H9 (cell line): ENCODE measurements around the gene C1orf141. TPM values are rescaled to one million over a fixed set of nuclear protein-coding genes. Genes with fewer than 3 reads are reported as not detected.

Source experiments
- DNase-seq: peaks from one replicate; pipeline ENCODE4 v3.0.0-alpha.2; 2017
- H2AFZ ChIP-seq: one replicate; pipeline ENCODE4 v1.6.1; 2013; ENCODE audit warnings: mild to moderate bottlenecking, low read length, control low read depth, moderate library complexity
- H2AK5ac ChIP-seq: 2 replicates; pipeline ENCODE4 v1.6.1; 2013; ENCODE audit warnings: low read length, control low read depth, mixed read lengths; ENCODE audit not compliant: insufficient read length
- H2BK120ac ChIP-seq: one replicate; pipeline ENCODE4 v1.6.1; 2013; ENCODE audit warnings: low read depth, mild to moderate bottlenecking, low read length, control low read depth, inconsistent platforms; ENCODE audit not compliant: poor library complexity, severe bottlenecking
- H2BK12ac ChIP-seq: 2 replicates; pipeline ENCODE4 v1.6.1; 2013; ENCODE audit warnings: low read length, control low read depth, mixed read lengths, low read depth; ENCODE audit not compliant: insufficient read length
- H2BK15ac ChIP-seq: 2 replicates; pipeline ENCODE4 v1.6.1; 2013; ENCODE audit warnings: low read depth, low read length, control low read depth
- H2BK20ac ChIP-seq: one replicate; pipeline ENCODE4 v1.6.1; 2013; ENCODE audit warnings: low read depth, mild to moderate bottlenecking, low read length, control low read depth, inconsistent platforms; ENCODE audit not compliant: poor library complexity, severe bottlenecking
- H2BK5ac ChIP-seq: 2 replicates; pipeline ENCODE4 v1.6.1; 2013; ENCODE audit warnings: low read length, control low read depth, mixed read lengths; ENCODE audit not compliant: insufficient read length
- H3K14ac ChIP-seq: 2 replicates; pipeline ENCODE4 v1.6.1; 2013; ENCODE audit warnings: low read length, control low read depth; ENCODE audit not compliant: insufficient read depth
- H3K18ac ChIP-seq: 2 replicates; pipeline ENCODE4 v1.6.1; 2013; ENCODE audit warnings: low read depth, mild to moderate bottlenecking, mixed read lengths, low read length, control low read depth; ENCODE audit not compliant: insufficient read length
- H3K23ac ChIP-seq: 2 replicates; pipeline ENCODE4 v1.6.1; 2013; ENCODE audit warnings: low read length, control low read depth, mixed read lengths, low read depth; ENCODE audit not compliant: insufficient read length
- H3K23me2 ChIP-seq: 2 replicates; pipeline ENCODE4 v1.6.1; 2013; ENCODE audit warnings: low read depth, mild to moderate bottlenecking, mixed read lengths, low read length, control low read depth; ENCODE audit not compliant: insufficient read length, poor library complexity, severe bottlenecking
- H3K27ac ChIP-seq: 2 replicates; pipeline ENCODE4 v1.5.1; 2013; ENCODE audit warnings: low read length, control low read depth, mixed read lengths, low read depth; ENCODE audit not compliant: insufficient read length
- H3K27me3 ChIP-seq: 2 replicates; pipeline ENCODE4 v1.6.1; 2013; ENCODE audit warnings: low read length, control low read depth, inconsistent platforms; ENCODE audit not compliant: insufficient read depth
- H3K4ac ChIP-seq: 2 replicates; pipeline ENCODE4 v1.6.1; 2013; ENCODE audit warnings: low read depth, mild to moderate bottlenecking, control low read depth, inconsistent platforms, low read length, moderate library complexity
- H3K4me1 ChIP-seq: 2 replicates; pipeline ENCODE4 v1.6.1; 2013; ENCODE audit warnings: low read length, control low read depth, inconsistent platforms; ENCODE audit not compliant: insufficient read depth
- H3K4me2 ChIP-seq: 2 replicates; pipeline ENCODE4 v1.6.1; 2013; ENCODE audit warnings: low read length, control low read depth, mixed read lengths; ENCODE audit not compliant: insufficient read length, insufficient read depth
- H3K56ac ChIP-seq: 2 replicates; pipeline ENCODE4 v1.6.1; 2013; ENCODE audit warnings: low read depth, mild to moderate bottlenecking, mixed read lengths, low read length, control low read depth; ENCODE audit not compliant: insufficient read length
- H3K79me1 ChIP-seq: 2 replicates; pipeline ENCODE4 v1.6.1; 2013; ENCODE audit warnings: low read depth, mild to moderate bottlenecking, moderate library complexity, low read length, control low read depth, inconsistent platforms; ENCODE audit not compliant: insufficient read depth, poor library complexity, severe bottlenecking
- H3K79me2 ChIP-seq: 2 replicates; pipeline ENCODE4 v1.6.1; 2013; ENCODE audit warnings: low read length, control low read depth, inconsistent platforms; ENCODE audit not compliant: insufficient read depth
- H3K9ac ChIP-seq: 2 replicates; pipeline ENCODE4 v1.6.1; 2013; ENCODE audit warnings: low read length, control low read depth, mixed read lengths; ENCODE audit not compliant: insufficient read length; ENCODE audit errors: extremely low read depth
- H3K9me3 ChIP-seq: one replicate; pipeline ENCODE4 v1.6.1; 2013; ENCODE audit warnings: low read depth, low read length, inconsistent platforms; ENCODE audit not compliant: control insufficient read depth
- H3T11ph ChIP-seq: one replicate; pipeline ENCODE4 v1.6.1; 2013; ENCODE audit warnings: mild to moderate bottlenecking, low read length, control low read depth, inconsistent platforms
- H4K20me1 ChIP-seq: one replicate; pipeline ENCODE4 v1.6.1; 2013; ENCODE audit not compliant: control insufficient read depth, insufficient read length, insufficient read depth
- H4K5ac ChIP-seq: 2 replicates; pipeline ENCODE4 v1.6.1; 2013; ENCODE audit warnings: low read depth, mild to moderate bottlenecking, mixed read lengths, low read length, control low read depth; ENCODE audit not compliant: insufficient read length
- H4K8ac ChIP-seq: replicated peaks from 2 replicates; pipeline ENCODE4 v1.6.1; 2013; ENCODE audit warnings: low read length, control low read depth, mixed read lengths, low read depth; ENCODE audit not compliant: insufficient read length
- H4K91ac ChIP-seq: 2 replicates; pipeline ENCODE4 v1.6.1; 2013; ENCODE audit warnings: low read depth, mild to moderate bottlenecking, moderate library complexity, mixed read lengths, low read length, control low read depth; ENCODE audit not compliant: insufficient read length
- H3K27ac Mint-ChIP-seq, 3 experiments: 2 replicates in 2 of 3; 3 replicates in 1 of 3; pipeline ENCODE4 v1.8.0; 2020 to 2021; ENCODE audit warnings: mixed read lengths in 3 of 3, mild to moderate bottlenecking in 1 of 3, moderate library complexity in 1 of 3
- H3K27me3 Mint-ChIP-seq: 2 replicates; pipeline ENCODE4 v1.8.0; 2021; ENCODE audit warnings: low read depth, mild to moderate bottlenecking, moderate library complexity, mixed read lengths
- H3K36me3 Mint-ChIP-seq, 3 experiments: 2 replicates in 2 of 3; 3 replicates in 1 of 3; pipeline ENCODE4 v1.8.0; 2020 to 2021; ENCODE audit warnings: low read depth in 3 of 3, mixed read lengths in 3 of 3; ENCODE audit not compliant: insufficient read depth in 1 of 3
- H3K4me1 Mint-ChIP-seq, 2 experiments: 2 replicates each; pipeline ENCODE4 v1.8.0; 2020; ENCODE audit warnings: mixed read lengths in 2 of 2
- H3K4me3 Mint-ChIP-seq, 2 experiments: 2 replicates in 1 of 2; 3 replicates in 1 of 2; pipeline ENCODE4 v1.8.0; 2020 to 2021; ENCODE audit warnings: mild to moderate bottlenecking in 2 of 2, mixed read lengths in 2 of 2, moderate library complexity in 1 of 2
- H3K9me3 Mint-ChIP-seq, 2 experiments: 2 replicates in 1 of 2; 3 replicates in 1 of 2; pipeline ENCODE4 v1.8.0; 2020; ENCODE audit warnings: mild to moderate bottlenecking in 2 of 2, mixed read lengths in 2 of 2, moderate library complexity in 1 of 2
- WGBS: extraction: QIAGEN DNeasy Blood & Tissue Kit; methylation state at CpG from one replicate; pipeline ENCODE4 v1.1.7; 2013; ENCODE audit warnings: missing lambda C conversion rate, low lambda C conversion rate, mixed read lengths; ENCODE audit not compliant: insufficient read length; ENCODE audit errors: extremely low coverage; 5-methylcytosine and 5-hydroxymethylcytosine counted together
- total RNA-seq: library from RNA; stranded (reverse); gene quantifications from 2 replicates; pipeline ENCODE4 v1.2.1, GENCODE V29; 2021
- TF ChIP-seq, protein P1 (sequence below): fragments of 200-600 bp; sonication (generic); conservative IDR thresholded peaks from 3 replicates; pipeline ENCODE4 v1.8.0; 2021; ENCODE audit warnings: antibody characterized with exemption, mild to moderate bottlenecking

The C1orf141 gene
- total RNA-seq, 1 experiment from 2014 or later: not detected

DNA sequence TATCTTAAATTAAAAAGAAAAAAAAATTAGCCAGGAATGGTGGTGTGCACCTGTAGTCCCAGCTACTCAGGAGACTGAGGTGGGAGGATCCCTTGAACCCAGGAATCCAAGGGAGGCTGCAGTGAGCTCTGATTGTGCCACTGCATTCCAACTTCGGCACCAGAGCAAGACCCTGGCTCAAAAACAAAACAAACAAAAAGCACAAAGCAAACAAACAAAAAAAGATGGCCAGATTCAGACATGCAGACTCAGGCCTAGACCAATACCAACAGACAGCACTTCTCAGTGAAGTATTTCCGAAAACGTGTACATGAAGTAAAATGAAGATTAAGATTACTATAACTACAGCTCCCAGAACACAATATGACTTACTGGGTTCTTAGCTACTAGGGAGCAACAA is 91.4 kb downstream of the C1orf141 start:
- Histone ChIP-seq H3K56ac (no peak overlapping the region), H3K4me2 (no peak overlapping the region), H3K27me3 (no peaks in the 10 kb centered on the region), H3K14ac (no peak overlapping the region), H3T11ph (no peak overlapping the region), H2BK5ac (no peak overlapping the region), H3K23ac (no peak overlapping the region), H2AFZ (no peak overlapping the region), H3K23me2 (no peaks in the 10 kb centered on the region), H3K27ac (no peak overlapping the region), H2BK15ac (no peak overlapping the region), H2BK20ac (no peak overlapping the region), H3K79me1 (no peaks in the 10 kb centered on the region), H2AK5ac (no peak overlapping the region), H3K4me1 (no peaks in the 10 kb centered on the region; the same call in none of the 2 replicates), H2BK12ac (no peak overlapping the region), H4K5ac (no peak overlapping the region), H3K9ac (no peak overlapping the region), H4K91ac (no peak overlapping the region), H4K8ac (no peak overlapping the region), H3K18ac (no peak overlapping the region), H3K4ac (no peak overlapping the region), H4K20me1 (no peaks in the 10 kb centered on the region), H2BK120ac (no peak overlapping the region), H3K79me2 (no peaks in the 10 kb centered on the region), H3K9me3 (no peaks in the 10 kb centered on the region)
- H3K9me3 Mint-ChIP-seq: no peaks in the 10 kb centered on the region
- H3K4me1 Mint-ChIP-seq: peaks cover 10 to 15% of the 10 kb centered on the region in 2 experiments
- peaks cover 3 to 29% (median 7%) of the 10 kb centered on the region in 3 experiments; a peak in 5 of 7 replicates for H3K36me3 Mint-ChIP-seq
- H3K27me3 Mint-ChIP-seq: no peaks in the 10 kb centered on the region
- no peak for DNase-seq
- TF ChIP-seq, protein P1, sequence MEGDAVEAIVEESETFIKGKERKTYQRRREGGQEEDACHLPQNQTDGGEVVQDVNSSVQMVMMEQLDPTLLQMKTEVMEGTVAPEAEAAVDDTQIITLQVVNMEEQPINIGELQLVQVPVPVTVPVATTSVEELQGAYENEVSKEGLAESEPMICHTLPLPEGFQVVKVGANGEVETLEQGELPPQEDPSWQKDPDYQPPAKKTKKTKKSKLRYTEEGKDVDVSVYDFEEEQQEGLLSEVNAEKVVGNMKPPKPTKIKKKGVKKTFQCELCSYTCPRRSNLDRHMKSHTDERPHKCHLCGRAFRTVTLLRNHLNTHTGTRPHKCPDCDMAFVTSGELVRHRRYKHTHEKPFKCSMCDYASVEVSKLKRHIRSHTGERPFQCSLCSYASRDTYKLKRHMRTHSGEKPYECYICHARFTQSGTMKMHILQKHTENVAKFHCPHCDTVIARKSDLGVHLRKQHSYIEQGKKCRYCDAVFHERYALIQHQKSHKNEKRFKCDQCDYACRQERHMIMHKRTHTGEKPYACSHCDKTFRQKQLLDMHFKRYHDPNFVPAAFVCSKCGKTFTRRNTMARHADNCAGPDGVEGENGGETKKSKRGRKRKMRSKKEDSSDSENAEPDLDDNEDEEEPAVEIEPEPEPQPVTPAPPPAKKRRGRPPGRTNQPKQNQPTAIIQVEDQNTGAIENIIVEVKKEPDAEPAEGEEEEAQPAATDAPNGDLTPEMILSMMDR: no peak
- no peak overlapping the region for H3K27ac Mint-ChIP-seq
- no CpG with 5 or more reads among the region's 3 CpGs for WGBS
- no peak overlapping the region for H3K4me3 Mint-ChIP-seq

Other genes starting within 250 kb of the C1orf141 start
- 0.81 and 1.4 TPM in 2 replicates for gene DNAI4, start 210.1 kb downstream of the C1orf141 start, total RNA-seq
- gene MIER1, start 210.0 kb downstream of the C1orf141 start, total RNA-seq: 28.5 and 29.7 TPM in 2 replicates
- 3.8 and 4.2 TPM in 2 replicates for gene SLC35D1, start 80.8 kb downstream of the C1orf141 start, total RNA-seq
- not detected in 2 replicates for gene IL23R, start 31.5 kb upstream of the C1orf141 start, total RNA-seq
- gene IL12RB2, start 172.9 kb upstream of the C1orf141 start, total RNA-seq: 0.77 and 0.88 TPM in 2 replicates